K562 (cell line): Measurements from ENCODE around the gene EPHB2. TPM values are rescaled to one million over a fixed set of nuclear protein-coding genes. Genes with fewer than 3 reads are reported as not detected.

ENCODE experiments used
- ATAC-seq: fragments of 200-7000 bp; cut with Tn5 transposase; 3 replicates; pipeline ENCODE4 v1.9.1; 2020; ENCODE audit warnings: moderate library complexity
- BruUV-seq: library from RNA; stranded (reverse); fragments of 400-500 nt; replicated peaks from 2 replicates; lab custom pipeline; 2021; lab: Mats Ljungman, UMichigan
- CTCF ChIA-PET: fragments of 300-600 bp; formaldehyde crosslinking; extraction: SDS; loops from one replicate; lab custom pipeline; 2021; ENCODE audit warnings: low intra/inter-chr PET ratio; lab: Yijun Ruan, JAX
- POLR2A ChIA-PET: fragments of 300-600, 350-650 bp; sonication (Branson Sonifier 250); formaldehyde crosslinking; extraction: SDS; loops from one replicate; lab custom pipeline; 2021; ENCODE audit warnings: antibody characterized with exemption, inconsistent platforms; lab: Yijun Ruan, JAX
- DNase-seq, 4 experiments: peaks; one replicate each; pipeline versions ENCODE4 v3.0.0 to v3.0.0-alpha.2; 2011 to 2018; ENCODE audit warnings: low spot score in 3 of 4, mixed read lengths in 3 of 4; ENCODE audit errors: extremely low read depth in 1 of 4
- FAIRE-seq: peaks from 2 replicates; lab custom pipeline; 2011; peaks lifted over from hg19 to GRCh38; lab: Jason Lieb, UNC
- H2AFZ ChIP-seq: 2 replicates; pipeline ENCODE4 v1.6.0; 2011; ENCODE audit warnings: low read depth, low read length, control low read depth, inconsistent platforms
- H3K27ac ChIP-seq: fragments of 200-600 bp; 3 replicates; pipeline ENCODE4 v1.8.0; 2011; ENCODE audit warnings: low read depth, mild to moderate bottlenecking, control low read depth, inconsistent platforms, low read length, moderate library complexity, mixed read lengths; ENCODE audit errors: extremely low read depth
- H3K27me3 ChIP-seq, 2 experiments: fragments of 300-600 bp in 1 of 2; 2 replicates in 1 of 2; 3 replicates in 1 of 2; pipeline versions ENCODE4 v1.6.0 to v1.8.0; 2011; ENCODE audit warnings: inconsistent platforms in 2 of 2, low read length in 2 of 2, mild to moderate bottlenecking in 1 of 2, mixed read lengths in 1 of 2, moderate library complexity in 1 of 2; ENCODE audit not compliant: control insufficient read depth in 2 of 2, insufficient read depth in 2 of 2
- H3K36me3 ChIP-seq: fragments of 300-600 bp; 3 replicates; pipeline ENCODE4 v1.8.0; 2011; ENCODE audit warnings: mild to moderate bottlenecking, low read length, inconsistent platforms; ENCODE audit not compliant: control insufficient read depth, insufficient read depth
- H3K4me1 ChIP-seq, 2 experiments: fragments of 200-600 bp in 1 of 2; replicated peaks in 1 of 2; 2 replicates in 1 of 2; 3 replicates in 1 of 2; pipeline versions ENCODE4 v1.5.1 to v1.8.0; 2011; ENCODE audit warnings: inconsistent platforms in 2 of 2, low read length in 2 of 2, mild to moderate bottlenecking in 1 of 2, mixed read lengths in 1 of 2, moderate library complexity in 1 of 2; ENCODE audit not compliant: control insufficient read depth in 2 of 2, insufficient read depth in 2 of 2
- H3K4me2 ChIP-seq: 2 replicates; pipeline ENCODE4 v1.6.1; 2011; ENCODE audit warnings: low read length, control low read depth, inconsistent platforms, mixed read lengths; ENCODE audit not compliant: insufficient read depth
- H3K4me3 ChIP-seq: fragments of 200-600 bp; sonication (generic), shearing (Covaris generic); 2 replicates; pipeline ENCODE4 v1.5.1; 2016; ENCODE audit warnings: control low read depth, inconsistent platforms
- H3K79me2 ChIP-seq: fragments of 200-600 bp; 3 replicates; pipeline ENCODE4 v1.8.0; 2011; ENCODE audit warnings: low read length, inconsistent platforms; ENCODE audit not compliant: control insufficient read depth, insufficient read depth
- H3K9ac ChIP-seq, 2 experiments: 2 replicates each; pipeline versions ENCODE4 v1.6.0 to v1.6.1; 2011; ENCODE audit warnings: low read depth in 2 of 2, low read length in 2 of 2, control low read depth in 1 of 2, inconsistent platforms in 1 of 2, mild to moderate bottlenecking in 1 of 2, mixed read lengths in 1 of 2; ENCODE audit not compliant: insufficient read depth in 1 of 2
- H3K9me1 ChIP-seq: one replicate; pipeline ENCODE4 v1.6.0; 2011; ENCODE audit warnings: inconsistent platforms, mild to moderate bottlenecking, low read length, moderate library complexity; ENCODE audit not compliant: control insufficient read depth, insufficient read depth
- H3K9me3 ChIP-seq: replicated peaks from 2 replicates; pipeline ENCODE4 v1.5.1; 2011; ENCODE audit warnings: low read depth, low read length, inconsistent platforms; ENCODE audit not compliant: control insufficient read depth, insufficient read depth
- H4K20me1 ChIP-seq: replicated peaks from 2 replicates; pipeline ENCODE4 v1.6.1; 2011; ENCODE audit warnings: low read length, inconsistent platforms, mixed read lengths; ENCODE audit not compliant: control insufficient read depth, insufficient read depth
- BCL6 ChIP-seq: fragments of 250-450 bp; sonication (Bioruptor Pico); IDR thresholded peaks from 2 replicates; pipeline ENCODE4 v1.4.0; 2020
- DIDO1 ChIP-seq: fragments of 450-650 bp; IDR thresholded peaks from 2 replicates; pipeline ENCODE4 v1.6.1; 2016; ENCODE audit warnings: low read depth, missing biosample characterization, missing genetic modification characterization
- FOXJ2 ChIP-seq: fragments of 200-800 bp; sonication (Bioruptor generic); IDR thresholded peaks from 2 replicates; pipeline ENCODE4 v1.6.1; 2016; ENCODE audit warnings: missing genetic modification characterization, missing compliant biosample characterization
- HDAC3 ChIP-seq: fragments of 450-650 bp; IDR thresholded peaks from 2 replicates; pipeline ENCODE4 v1.6.1; 2018; ENCODE audit warnings: borderline replicate concordance, mild to moderate bottlenecking, moderate library complexity; ENCODE audit not compliant: partially characterized antibody
- HIVEP1 ChIP-seq: fragments of 250-450 bp; sonication (Bioruptor Pico); IDR thresholded peaks from 2 replicates; pipeline ENCODE4 v1.4.0; 2020; ENCODE audit warnings: mild to moderate bottlenecking
- KLF16 ChIP-seq: IDR thresholded peaks from 2 replicates; pipeline ENCODE4 v1.6.1; 2016; ENCODE audit warnings: antibody characterized with exemption
- MCM3 ChIP-seq: fragments of 450-650 bp; IDR thresholded peaks from 2 replicates; pipeline ENCODE4 v1.6.1; 2016
- POLR2A ChIP-seq: fragments of 450-650 bp; conservative IDR thresholded peaks from 2 replicates; pipeline ENCODE4 v1.6.1; 2016
- POLR3A ChIP-seq: IDR thresholded peaks from 2 replicates; pipeline ENCODE4 v1.6.1; 2011; ENCODE audit warnings: borderline replicate concordance, mild to moderate bottlenecking, moderate library complexity; ENCODE audit not compliant: insufficient read length, insufficient read depth; ENCODE audit errors: extremely low read depth
- RFX1 ChIP-seq: fragments of 450-650 bp; IDR thresholded peaks from 2 replicates; pipeline ENCODE4 v1.6.1; 2016; ENCODE audit warnings: mild to moderate bottlenecking, moderate library complexity
- SAFB2 ChIP-seq: fragments of 200-400 bp; formaldehyde crosslinking; IDR thresholded peaks from 2 replicates; pipeline ENCODE4 v1.6.1; 2018; ENCODE audit warnings: borderline replicate concordance, low read length, low read depth, moderate library complexity; ENCODE audit not compliant: severe bottlenecking
- UBTF ChIP-seq, 2 experiments: IDR thresholded peaks; 2 replicates each; pipeline ENCODE4 v1.6.1; 2012; ENCODE audit warnings: improper control_type of control experiment in 2 of 2, low read depth in 2 of 2, low read length in 2 of 2, borderline replicate concordance in 1 of 2
- ZBED1 ChIP-seq: IDR thresholded peaks from 2 replicates; pipeline ENCODE4 v1.6.1; 2014
- ZNF121 ChIP-seq: sonication (generic); formaldehyde crosslinking; conservative IDR thresholded peaks from 2 replicates; pipeline ENCODE4 v1.8.0; 2022; ENCODE audit warnings: missing genetic modification reagents
- ZNF165 ChIP-seq: fragments of 250-450 bp; sonication (Bioruptor Pico); IDR thresholded peaks from 2 replicates; pipeline ENCODE4 v1.4.0; 2020; ENCODE audit warnings: borderline replicate concordance
- ZNF184 ChIP-seq: sonication (generic); formaldehyde crosslinking; IDR thresholded peaks from 2 replicates; pipeline ENCODE4 v1.5.0; 2020; ENCODE audit warnings: missing genetic modification reagents
- ZNF316 ChIP-seq: fragments of 450-650 bp; IDR thresholded peaks from 2 replicates; pipeline ENCODE4 v1.6.1; 2016
- WGBS: fragments of 100-300 bp; shearing (Covaris generic); methylation state at CpG from one replicate; pipeline ENCODE4 v1.1.6; 2016; ENCODE audit warnings: low coverage, mixed read lengths; ENCODE audit not compliant: insufficient coverage; ENCODE audit errors: missing lambda C conversion rate; 5-methylcytosine and 5-hydroxymethylcytosine counted together
- in situ Hi-C: fragments of 300-500 bp; cut with MboI; formaldehyde crosslinking; loops from 4 replicates; pipeline ENCODE4 v1.15.0; 2018; ENCODE audit warnings: inconsistent platforms, mixed read lengths
- intact Hi-C: fragments of 100-400 bp; cut with micrococcal nuclease; formaldehyde crosslinking; loops from 2 replicates; pipeline ENCODE4 v1.14.2; 2022
- polyA plus RNA-seq, 8 experiments: library from polyadenylated mRNA; depleted of rRNA in 4 of 8; stranded (reverse) in 5 of 8; unstranded in 3 of 8; fragments of >200 nt; fragmentation: Nextera tagmentation in 2 of 8; fragmentation: Illumina TruSeq in 1 of 8; extraction: Ambion mirVana in 2 of 8; extraction: Trizol in 1 of 8; gene quantifications; 2 replicates each; pipeline versions ENCODE4 v1.2.1 to v1.2.3, GENCODE V29; 2011 to 2014; ENCODE audit warnings: inconsistent platforms in 1 of 8, missing spikeins in 1 of 8
- total RNA-seq, 7 experiments: library from RNA; depleted of rRNA in 6 of 7; stranded (reverse); fragments of >200 nt in 6 of 7; fragmentation: Illumina TruSeq in 2 of 7; extraction: Trizol in 2 of 7; gene quantifications; 2 replicates each; pipeline versions ENCODE4 v1.2.1 to v1.2.3, GENCODE V29; 2011 to 2021; ENCODE audit warnings: low replicate concordance in 1 of 7

Gene EPHB2
- total and polyA plus RNA-seq, 9 of the 15 experiments (the other 6 are each of a cell fraction or from before 2014, with no cell fraction given) = not detected

- Histone ChIP-seq H3K27me3 (peaks cover 12 to 74% of the 10 kb centered on the region in 2 experiments; a peak in 4 of 5 replicates), H2AFZ (no peak overlapping the region), H3K9ac (no peak overlapping the region), H3K79me2 (no peaks in the 10 kb centered on the region), H3K36me3 (no peaks in the 10 kb centered on the region), H3K4me2 (no peak overlapping the region), H3K4me1 (peaks cover 0 to 4% of the 10 kb centered on the region in 2 experiments; a peak in 2 of 5 replicates), H3K27ac (no peak overlapping the region), H4K20me1 (peaks cover 17% of the 10 kb centered on the region; the same call in 1 of the 2 replicates), H3K9me3 (no peaks in the 10 kb centered on the region), H3K9me1 (no peaks in the 10 kb centered on the region), H3K4me3 (no peak overlapping the region)
- WGBS = 5% methylated on average over 9 of the region's 9 CpGs
- no TSS peak for BruUV-seq
- in situ Hi-C loops = no loop called here
- intact Hi-C loops = no loop called here
- CTCF ChIA-PET = no interaction called here
- POLR2A ChIA-PET = interaction anchor here (0.6 kb wide), 1 partner anchor 82 kb away, joined by 4 read pairs; no protein-coding TSS in a partner anchor
- FAIRE-seq = no peak
- no peak for ATAC-seq
- TF ChIP-seq ZBED1 = no peak
- TF ChIP-seq ZNF165 = no peak
- TF ChIP-seq BCL6 (CRISPR knock-in tag) = no peak
- no peak for TF ChIP-seq ZNF184 (CRISPR knock-in tag)
- TF ChIP-seq DIDO1 = no peak
- no peak for TF ChIP-seq MCM3
- TF ChIP-seq UBTF (IDR thresholded peaks at IDR 0.05; ENCODE audit: borderline replicate concordance in 1 of 2, low read depth in 2 of 2, low read length in 2 of 2) = no peak
- no peak for TF ChIP-seq ZNF121 (CRISPR knock-in tag)
- TF ChIP-seq KLF16 = no peak
- TF ChIP-seq ZNF316 = no peak
- TF ChIP-seq RFX1 = no peak
- TF ChIP-seq HDAC3 = no peak
- no peak for TF ChIP-seq HIVEP1 (CRISPR knock-in tag)
- no peak for TF ChIP-seq POLR2A
- no peak for TF ChIP-seq FOXJ2 (tag)
- no peak for TF ChIP-seq SAFB2
- no peak for TF ChIP-seq POLR3A
- DNase-seq = no peak
Observed at GRCh38 chr1:22801347-22801746, 90.7 kb downstream of the EPHB2 start.
